HG02571 (cell line): ENCODE data around the gene NUP98.
"Not testable (repeated sequence)": the region's sequence is repeated elsewhere in the genome, so short reads cannot be mapped to it uniquely, and the experiment has no call there.

Experiments used
- ATAC-seq: cut with Tn5 transposase; IDR thresholded peaks from one replicate; pipeline ENCODE4 v1.9.1; 2021; ENCODE audit warnings: mild to moderate bottlenecking, moderate library complexity; ENCODE audit not compliant: unreplicated experiment

The NUP98 gene

DNA sequence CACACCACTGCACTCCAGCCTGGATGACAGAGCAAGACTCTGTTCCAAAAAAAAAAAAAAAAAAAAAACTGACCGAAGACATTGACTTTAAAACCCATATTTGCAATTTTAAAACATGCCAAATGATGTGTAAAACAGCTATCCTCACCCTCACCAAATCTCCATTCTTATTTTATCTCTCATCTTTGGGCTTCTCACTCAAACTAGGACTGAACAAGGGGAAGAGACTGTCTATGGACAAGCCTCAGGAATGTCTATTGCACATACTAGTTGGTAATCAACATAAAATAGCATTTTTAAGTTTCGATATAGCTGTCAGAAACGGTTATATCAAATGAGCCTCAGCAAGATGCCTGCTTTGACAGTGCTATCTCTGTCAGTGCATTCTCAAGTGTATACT lies 118.3 kb downstream of the NUP98 start:
- no peak for ATAC-seq

DNA sequence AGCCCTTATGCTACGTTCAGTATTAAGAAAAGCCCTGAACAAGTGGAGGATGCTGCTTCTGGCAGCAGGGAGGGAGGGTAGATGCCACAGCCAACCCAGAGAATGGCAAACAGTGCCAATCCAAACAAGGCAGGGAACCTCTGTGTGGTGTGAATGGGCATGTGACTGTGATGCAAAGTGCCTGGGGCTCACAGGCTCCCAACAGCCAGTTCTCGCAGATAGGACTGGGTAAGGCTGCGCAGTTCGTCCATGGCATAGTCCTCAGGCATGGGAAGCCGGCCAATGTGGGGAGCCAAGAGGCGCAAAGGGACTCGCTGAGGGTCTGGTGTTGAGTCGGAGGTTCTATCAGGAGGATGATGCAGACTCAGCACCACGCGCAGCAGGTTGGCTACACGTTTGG lies 121.4 kb downstream of the NUP98 start:
- no peak for ATAC-seq

DNA sequence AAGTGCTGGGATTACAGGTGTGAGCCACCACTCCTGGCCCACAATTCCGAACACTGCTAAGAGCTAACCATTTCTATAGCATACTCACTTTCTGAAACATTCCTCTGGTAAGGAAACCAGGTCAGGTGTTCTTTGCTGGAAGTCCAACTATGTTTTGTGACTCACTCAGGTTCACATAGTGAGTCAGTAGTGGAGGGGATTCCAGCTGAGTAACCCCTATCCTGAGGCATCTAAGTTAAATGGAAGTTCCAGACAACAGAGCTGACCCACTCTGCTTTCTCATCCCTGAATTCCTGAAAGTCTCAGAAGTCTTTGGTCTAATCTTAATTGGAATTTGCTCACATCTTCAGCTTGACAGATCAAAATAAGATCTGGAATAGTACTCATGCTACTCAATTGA lies 123.2 kb downstream of the NUP98 start:
- ATAC-seq, result no peak

DNA sequence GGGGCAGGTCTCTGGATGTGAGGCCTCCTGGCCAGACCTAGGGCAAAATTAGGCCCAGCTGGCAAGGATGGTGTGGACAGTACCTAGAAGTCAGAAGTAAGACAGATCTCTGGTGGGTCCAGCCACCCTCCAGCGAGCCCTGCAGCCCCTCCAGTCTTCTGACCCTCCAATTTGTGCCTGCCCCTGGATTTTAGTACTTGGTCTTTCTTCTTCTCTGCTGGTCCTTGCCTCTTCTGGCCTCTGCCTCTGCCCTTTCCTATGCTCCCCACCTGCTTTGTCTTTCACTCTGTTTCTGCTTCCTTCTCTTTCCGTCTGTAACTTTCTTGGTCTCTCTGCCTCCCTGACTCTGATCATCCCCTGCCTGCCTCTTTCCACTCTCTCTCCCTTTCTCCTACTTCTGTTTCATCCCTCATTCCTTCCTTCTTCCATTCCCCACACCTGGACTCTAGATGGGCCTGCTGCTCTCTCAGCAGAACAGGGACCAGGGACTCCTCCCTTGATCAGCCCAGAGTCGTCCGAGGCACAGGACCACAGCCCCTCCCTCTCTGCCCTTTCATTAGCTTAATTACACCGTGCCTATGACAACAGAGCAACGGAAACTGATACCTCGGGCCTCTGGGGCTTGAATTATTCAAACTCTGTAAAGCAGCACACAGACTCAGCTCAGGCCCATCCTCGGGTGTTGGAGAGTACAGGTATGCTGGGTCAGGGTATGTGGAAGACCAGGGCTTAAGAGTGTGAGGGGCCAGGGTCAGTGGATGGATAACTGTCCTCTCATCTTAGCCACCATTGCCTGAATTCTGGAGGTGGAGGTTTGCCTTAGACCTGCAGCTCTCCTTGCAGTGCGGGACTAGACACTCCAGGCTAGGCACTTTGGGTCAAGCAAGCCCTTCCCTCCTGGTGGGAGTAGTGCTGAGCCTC lies 125.8 kb downstream of the NUP98 start, which contains the start of gene CHRNA10:
Gene CHRNA10 (minus strand): TSS at position 51 of the 921 bp plus-strand sequence. CDS start 72 bp downstream, outside the sequence.
- ATAC-seq, result no peak

DNA sequence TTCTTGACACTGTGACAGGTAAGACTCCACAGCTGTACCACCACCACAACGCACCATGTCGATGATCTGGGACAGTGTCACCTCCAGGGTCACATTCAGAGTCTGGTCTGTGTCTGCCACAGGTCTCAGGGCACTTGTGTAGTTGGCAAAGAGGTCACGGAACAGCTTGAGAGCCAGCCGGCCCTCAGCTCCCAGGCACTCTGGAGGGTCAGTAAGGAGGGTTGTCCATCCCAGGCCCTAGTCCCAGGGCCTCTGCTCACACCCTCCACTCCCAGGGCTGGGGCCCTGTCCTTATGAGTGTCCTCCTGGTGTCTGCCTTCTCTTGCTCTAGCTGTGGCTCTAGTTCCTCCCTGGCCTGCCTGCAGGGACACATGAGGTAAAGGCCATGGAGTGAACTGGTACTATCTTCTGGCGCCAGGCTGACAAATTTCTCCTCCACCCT lies 127.6 kb downstream of the NUP98 start:
- no peak for ATAC-seq

DNA sequence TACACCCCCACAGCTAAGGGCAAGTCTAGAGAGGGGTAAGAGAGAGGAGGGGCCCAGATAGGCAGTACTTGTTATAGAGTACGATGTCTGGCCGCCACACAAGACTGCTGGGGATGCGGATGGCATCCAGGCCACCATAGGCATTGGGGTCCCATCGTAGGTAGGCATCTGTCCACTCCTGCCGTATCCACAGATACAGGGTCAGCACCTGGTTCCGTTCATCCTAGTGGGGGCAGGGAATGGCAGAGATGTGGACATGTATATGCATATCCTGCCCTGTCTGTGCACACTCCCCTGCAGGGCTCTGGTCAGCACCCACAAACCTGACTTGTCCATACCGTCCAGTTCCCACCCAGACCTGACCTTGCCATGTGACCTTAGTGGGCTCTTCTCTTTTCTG lies 128.2 kb downstream of the NUP98 start:
- ATAC-seq, result no peak

DNA sequence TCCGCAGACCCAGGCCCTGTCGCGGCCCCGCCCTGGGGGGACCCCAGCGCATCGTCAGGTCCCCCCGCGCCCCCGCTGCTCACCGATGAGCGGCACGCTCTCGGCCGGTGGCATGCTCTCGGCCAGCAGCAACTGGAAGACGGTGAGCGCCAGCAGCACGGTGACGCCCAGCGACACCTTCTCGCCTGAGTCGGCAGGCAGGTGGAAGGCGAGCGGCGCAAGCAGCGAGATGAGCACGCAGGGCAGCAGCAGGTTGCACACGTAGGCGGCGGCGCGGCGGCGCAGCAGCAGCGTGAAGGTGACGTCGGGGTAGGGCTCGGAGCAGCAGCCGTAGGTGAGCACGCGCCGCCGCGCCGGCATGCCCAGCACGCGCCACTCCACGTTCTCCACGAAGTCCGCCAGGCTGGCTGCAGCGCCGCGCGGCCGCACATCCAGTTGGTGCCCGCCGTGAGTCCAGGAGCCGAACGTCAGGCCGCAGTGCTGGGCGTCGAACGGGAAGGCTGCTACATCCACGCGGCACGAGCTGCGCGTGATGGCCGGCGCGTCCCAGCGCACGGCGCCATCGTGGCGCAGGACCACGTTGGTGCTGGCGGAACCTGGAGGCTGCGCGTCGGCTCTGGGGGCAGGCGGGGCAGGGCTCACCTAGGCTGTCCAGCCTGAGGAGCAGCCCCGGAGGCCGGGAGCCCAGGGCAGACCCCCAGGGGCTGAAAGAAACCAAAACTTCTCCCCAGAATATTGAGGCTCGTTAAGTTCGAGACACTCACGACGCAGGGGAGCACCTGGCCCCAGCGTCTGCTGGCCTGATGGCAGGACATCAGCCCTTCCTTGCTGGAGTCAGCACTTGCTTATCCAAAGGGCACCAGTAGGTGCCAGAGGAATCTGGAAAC lies 130.0 kb downstream of the NUP98 start:
- ATAC-seq, result no peak

DNA sequence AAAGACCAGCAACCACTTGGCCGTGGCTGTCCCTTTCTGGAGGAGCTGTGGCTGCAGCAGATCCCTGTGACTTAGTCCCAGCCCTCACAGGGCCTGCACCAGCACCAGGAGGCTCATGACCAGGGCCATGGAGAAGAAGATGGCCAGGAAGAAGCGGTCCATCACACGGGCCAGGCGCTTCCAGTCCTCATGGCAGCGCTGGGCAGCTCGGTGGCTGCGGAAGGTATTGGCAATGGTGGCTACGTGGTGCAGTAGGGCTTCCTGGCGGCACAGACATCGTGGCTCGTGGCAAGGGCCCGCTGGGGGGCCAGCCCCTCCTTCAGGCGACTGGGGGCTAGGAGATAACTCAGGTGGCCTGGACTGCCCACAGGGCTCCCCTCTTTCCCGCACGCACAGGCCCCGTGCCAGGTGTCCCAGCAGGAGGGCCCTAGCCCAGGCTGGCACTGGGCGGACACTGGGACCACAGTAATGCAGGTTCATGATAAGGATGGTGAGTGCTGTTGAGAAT lies 131.3 kb downstream of the NUP98 start:
- ATAC-seq, result no peak

DNA sequence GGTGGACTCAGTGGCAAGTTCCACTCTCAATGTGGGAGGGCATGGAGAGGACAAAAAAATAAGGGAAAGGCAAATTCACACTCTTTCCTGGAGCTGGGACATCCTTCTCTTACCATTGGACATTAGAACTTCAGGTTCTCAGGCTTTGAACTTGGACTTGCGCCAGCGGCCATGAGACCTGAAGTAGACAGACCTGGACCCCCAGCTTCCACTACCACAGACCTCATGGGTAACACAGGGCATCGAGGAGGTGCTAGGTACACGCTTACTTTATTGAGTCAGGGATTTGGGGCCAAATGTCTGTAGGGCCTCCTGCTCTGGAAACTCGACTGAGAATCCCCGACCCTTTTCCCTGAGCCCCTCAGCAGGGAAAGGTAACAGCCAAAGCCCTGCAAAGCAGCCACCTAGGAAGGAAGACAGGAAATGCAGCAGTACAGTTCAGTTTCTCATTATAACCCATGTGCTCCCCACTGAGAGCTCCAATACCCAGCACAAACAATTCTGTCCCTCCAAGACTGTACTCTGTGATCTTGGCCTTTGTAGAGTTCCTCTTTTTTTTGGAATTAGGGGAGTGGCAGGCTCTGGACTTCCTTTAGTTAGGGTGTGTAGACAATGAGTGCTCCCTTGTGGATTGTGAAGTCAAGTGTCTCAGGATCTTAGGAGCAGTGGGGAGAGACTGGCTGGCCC lies 131.9 kb downstream of the NUP98 start:
- ATAC-seq, result no peak

DNA sequence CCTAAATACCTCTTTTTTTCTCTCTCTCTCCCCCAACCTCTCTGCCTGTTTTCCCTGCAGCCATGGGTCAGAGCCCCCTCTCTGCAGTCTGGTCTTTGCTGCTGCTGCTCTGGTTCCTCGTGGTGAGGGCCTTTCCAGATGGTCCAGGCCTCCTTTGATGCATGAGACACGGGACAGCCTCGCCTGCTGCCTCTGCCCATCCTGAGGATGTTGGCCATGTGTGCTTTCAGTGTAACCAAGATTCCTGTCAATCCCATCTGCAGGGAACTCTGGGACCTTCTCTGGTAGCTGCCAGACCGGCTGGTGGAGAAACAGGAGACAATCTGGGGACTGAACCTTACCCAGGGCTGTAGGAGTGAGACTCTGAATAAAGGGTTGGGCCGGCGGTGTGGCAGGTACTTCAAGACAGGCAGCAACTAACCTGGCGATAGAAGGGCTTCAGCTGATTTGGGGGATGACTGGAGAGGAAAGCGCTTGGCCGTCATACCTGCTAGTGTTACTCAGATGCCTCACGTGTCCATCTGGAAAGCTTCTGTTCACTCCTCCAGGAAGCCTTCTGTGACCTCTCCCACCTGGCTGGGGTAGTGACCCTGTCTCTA lies 133.2 kb downstream of the NUP98 start:
- ATAC-seq, result no peak

DNA sequence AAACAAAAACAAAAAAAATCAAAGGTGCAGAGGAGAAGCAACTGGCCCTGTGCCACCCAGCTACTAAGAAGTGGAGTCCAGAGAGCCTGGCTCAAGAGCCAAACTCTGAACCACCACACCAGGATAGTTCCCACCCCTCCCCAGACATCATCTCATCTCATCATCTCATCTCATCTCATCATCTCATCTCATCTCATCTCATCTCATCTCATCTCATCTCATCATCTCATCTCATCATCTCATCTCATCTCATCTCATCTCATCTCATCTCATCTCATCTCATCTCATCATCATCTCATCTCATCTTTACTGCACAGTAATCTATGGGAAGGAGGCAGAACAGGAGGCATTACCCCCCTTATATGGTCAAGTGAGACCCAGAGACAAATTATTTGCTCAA lies 134.5 kb downstream of the NUP98 start:
- ATAC-seq, result no peak

DNA sequence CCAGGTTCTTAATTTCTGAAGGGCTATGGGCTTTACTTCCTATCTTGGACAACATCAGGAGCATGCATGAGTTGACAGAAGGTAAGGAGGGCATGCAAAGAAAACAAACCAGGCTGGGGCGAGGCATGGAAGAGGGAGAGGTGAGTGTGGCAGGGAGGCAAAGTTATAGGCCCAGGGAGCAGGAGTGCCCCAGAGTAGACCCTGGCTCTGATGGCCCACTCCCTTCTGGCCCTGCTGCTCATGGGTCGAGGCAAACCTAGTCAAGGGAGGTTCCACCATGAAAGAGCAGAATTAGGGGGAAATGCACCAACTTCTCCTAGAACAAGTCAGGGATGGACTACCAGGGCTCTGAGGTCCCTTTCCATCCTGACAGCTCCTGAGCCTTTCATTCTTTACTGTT lies 136.4 kb downstream of the NUP98 start:
- no peak for ATAC-seq

DNA sequence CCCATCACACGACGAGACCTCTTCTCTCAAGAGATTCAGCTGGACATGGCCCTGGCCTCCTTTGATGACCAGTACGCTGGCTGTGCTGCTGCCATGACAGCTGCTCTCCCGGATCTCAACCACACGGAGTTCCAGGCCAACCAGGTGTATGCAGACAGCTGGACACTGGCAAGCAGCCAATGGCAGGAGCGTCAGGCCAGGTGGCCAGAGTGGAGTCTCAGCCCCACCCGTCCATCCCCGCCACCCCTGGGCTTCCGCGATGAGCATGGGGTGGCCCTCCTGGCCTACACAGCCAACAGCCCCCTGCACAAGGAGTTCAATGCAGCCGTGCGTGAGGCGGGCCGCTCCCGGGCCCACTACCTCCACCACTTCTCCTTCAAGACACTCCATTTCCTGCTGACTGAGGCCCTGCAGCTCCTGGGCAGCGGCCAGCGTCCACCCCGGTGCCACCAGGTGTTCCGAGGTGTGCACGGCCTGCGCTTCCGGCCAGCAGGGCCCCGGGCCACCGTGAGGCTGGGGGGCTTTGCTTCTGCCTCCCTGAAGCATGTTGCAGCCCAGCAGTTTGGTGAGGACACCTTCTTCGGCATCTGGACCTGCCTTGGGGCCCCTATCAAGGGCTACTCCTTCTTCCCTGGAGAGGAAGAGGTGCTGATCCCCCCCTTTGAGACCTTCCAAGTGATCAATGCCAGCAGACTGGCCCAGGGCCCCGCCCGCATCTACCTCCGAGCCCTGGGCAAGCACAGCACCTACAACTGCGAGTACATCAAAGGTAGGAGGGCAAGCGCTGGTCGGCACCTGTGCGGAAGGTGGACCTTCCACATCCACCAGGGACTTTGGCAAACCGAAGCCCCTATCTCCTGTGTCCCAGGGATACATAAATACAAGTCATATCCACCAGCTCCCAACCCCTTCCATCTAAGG lies 137.5 kb downstream of the NUP98 start:
- no peak for ATAC-seq

DNA sequence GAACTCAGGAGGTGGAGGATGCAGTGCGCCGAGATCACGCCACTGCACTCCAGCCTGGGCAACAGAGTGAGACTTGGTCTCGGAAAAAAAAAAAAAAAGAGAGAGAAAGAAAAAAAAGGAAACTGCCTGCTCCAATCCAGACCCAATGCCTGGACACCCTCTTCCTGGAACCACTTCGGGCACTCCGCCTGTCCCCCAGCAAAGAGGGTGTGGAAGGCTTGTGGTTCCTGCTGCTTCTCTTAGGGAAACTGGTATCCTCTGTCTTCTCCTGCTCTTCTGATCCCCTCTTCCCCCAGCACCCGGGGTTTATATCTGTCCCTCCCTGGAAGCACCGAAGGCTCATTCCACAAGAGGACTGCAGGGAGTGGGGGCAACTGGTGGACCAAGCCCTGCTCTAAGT lies 139.1 kb downstream of the NUP98 start:
- ATAC-seq, result no peak

DNA sequence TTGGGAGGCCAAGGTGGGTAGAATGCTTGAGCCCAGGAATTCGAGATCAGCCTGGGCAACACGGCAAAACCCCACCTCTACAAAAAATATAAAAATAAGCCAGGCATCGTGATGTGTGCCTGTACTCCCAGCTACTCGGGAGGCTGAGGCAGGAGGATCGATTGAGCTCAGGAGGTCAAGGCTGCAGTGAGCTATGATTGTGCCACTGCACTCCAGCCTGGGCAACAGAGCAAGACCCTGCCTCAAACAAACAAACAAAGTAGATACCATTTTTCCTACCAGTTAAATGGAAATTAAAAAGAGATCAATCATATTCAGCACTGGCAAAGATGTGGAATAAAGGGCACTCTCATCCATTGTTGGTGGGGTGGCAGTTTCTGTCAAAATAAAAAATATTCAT lies 140.0 kb downstream of the NUP98 start:
- ATAC-seq, result not testable (repeated sequence)

DNA sequence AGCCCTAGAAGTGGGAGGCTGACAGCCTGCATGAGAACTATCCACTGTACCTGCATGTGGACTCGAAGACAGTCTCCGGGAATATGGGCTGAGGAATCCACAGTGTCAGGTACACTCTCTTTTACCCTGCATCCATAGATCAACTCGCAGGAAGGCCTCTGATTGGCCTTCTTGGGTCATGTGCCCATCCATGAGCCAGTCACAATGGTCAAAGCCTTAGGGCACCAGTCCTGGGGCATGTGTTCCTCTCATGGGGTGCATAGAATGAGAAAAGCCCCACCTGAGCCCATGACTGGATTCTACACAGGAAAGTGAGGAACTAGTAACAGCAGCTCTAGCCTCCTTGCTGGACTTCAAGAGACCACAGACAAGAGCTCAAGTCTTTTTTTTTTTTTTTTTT lies 141.8 kb downstream of the NUP98 start:
- ATAC-seq, result no peak

DNA sequence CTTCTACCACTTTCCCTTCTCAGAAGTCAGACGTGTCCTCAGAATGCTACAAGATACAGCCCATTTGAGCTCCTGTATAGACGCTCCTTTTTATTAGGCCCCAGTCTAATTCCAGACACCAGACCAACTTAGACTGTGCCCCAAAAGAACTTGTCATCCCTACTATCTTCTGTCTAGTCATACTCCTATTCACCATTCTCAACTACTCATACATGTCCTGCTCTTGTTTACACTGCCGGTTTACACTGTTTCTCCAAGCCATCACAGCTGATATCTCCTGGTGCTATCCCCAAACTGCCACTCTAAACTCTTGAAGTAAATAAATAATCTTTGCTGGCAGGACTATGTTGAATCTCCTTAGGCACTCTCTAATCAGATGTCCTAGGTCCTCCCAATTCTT lies 144.8 kb downstream of the NUP98 start:
- ATAC-seq, result not testable (repeated sequence)

DNA sequence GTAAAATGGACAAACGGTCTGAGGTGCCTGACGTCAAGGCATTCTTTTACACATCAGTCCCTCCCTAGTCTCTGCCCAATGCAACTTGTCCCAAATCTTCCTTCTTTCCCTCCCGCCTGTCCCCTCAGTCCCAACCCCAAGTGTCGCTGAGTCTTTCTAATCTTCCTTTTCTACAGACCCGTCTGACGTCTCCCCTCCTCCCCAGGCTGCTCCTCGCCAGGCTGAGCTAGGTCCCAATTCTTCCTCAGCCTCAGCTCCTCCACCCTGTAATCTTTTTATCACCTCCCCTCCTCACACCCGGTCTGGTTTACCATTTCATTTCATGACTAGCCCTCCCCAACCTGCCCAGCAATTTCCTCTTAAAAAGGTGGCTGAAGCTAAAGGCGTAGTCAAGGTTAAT lies 148.0 kb downstream of the NUP98 start:
- not testable (repeated sequence) for ATAC-seq

DNA sequence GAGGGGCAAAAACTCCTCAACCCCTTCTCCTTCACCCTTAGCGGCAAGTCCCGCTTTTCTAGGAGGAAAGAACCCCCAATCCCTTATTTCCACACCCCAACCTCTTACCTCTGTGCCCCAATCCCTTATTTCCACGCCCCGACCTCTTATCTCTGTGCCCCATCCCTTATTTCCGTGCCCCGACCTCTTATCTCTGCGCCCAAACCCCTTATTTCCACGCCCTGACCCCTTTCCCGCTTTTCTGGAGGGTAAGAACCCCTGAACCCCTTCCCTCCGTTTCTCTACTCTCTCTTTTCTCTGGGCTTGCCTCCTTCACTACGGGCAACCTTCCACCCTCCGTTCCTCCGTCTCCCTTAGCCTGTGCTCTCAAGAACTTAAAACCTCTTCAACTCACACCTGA lies 148.5 kb downstream of the NUP98 start:
- ATAC-seq, result not testable (repeated sequence)
